ENCODE results near the gene PAX7.
"Not testable (repeated sequence)": the region's sequence is repeated elsewhere in the genome, so short reads cannot be mapped to it uniquely, and the experiment has no call there.

PAX7 gene

DNA sequence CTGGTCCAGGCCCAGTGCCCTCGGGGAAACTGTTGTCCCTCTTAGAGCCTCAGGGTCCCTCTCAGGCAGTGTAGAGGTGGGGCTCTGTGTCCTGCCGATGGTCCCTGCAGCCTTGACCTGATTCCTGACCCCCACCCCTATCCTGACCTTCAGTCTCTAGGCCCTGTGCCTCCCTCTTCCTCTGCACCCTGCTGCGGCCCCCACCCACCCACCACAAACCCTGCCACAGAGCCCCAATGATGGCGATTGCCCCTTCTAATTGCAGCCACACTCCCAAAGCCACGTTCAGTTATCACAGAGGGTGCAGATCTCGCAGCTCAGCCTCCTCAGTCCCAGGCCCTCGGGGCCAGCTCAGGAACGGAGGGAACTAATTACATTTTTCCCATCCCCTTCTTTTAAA lies 99.7 kb downstream of the PAX7 start:
- DNase-seq (ENCODE audit: low read depth in 2 of 2): no peak

DNA sequence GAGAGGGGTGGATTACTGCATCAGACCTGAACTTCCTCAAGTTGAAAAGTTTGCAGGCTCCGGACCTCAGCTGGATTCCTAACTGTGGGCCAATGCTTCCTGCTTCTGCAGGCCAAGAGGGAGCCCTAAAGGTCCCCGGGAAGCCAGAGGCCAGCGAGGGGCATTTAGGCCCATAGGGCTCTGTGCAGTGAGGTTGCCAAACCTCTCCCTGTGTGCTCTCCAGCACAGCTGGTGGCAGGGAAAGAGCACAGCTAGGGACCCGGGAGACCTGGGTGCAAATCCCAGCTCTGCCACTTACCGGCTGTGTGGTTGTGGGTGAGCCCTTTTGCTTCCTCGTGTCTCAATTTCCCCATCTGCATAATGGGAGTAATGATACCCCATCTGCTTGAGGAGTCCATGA lies 100.5 kb downstream of the PAX7 start:
- DNase-seq (ENCODE audit: low read depth in 2 of 2): no peak

DNA sequence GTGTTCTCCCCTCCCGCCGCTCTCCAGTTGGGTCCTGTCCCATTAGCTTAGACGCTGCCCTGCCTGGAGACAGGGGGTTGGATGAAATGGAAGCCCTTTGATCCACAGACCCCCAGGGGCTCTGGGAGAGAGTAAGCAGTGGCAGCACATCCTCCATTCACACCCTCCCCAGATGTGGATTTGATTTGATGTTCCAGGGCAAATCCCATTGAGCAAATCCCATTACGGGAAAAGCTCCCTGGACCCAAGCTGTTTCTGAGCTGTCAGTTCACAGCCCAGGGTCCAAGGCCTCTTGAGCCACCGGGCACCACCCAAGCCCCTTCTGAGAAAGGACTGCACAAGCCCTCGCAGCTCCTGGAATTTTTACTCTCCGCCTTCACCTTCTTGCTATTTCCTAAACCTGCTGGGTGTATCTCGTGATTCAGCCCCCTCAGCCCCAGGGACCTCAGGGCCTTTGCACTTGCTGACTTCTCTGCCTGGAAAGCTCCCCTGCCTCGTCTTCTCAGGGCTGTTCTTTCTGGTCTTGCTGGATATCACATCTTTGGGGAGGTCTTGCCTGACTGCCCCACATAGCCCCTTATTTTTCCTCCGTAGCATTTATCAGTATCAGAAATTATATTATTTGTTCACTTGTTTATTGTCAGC lies 101.1 kb downstream of the PAX7 start:
- DNase-seq (ENCODE audit: low read depth in 2 of 2): no peak

DNA sequence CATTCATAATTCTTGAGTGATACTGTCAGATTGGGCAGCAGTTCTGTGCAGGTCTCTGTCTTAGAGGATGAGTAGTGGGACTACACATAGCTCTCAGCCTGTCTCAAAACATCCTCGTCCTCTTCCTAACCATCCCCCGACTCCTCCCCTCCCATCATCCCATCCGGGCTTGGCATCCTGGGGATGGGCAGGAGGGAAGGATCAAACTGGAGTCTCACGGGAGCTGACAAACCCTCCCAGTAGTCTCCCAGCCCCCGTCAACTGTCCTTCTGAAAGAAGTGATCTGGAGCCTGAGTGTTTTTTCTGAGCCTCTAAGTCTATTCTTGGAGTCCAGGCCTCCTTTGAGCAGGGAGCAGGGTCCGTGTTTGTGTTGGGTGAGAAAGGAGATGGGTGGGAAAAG lies 102.0 kb downstream of the PAX7 start:
- no peak for DNase-seq (ENCODE audit: low read depth in 2 of 2)

DNA sequence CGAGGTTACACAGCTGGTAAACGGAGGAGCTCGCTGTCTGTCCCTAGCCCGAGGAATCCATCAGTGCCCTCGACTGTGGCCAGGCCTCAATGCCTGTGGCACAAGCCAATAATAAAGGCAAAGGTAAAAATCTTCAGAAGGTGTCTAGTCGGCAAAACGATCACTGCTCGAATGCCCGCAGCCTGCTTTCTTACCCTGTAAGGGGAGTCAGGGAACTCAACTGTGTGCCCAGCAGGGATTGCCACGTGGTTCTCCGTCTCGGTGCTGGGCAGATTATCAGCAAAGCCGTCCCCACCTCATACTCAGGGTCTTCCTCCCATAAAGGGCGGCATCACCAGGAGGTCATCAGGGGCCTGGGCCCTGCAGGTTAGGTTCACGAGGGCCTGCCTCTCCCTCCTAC lies 103.4 kb downstream of the PAX7 start:
- DNase-seq (ENCODE audit: low read depth in 2 of 2): no peak

DNA sequence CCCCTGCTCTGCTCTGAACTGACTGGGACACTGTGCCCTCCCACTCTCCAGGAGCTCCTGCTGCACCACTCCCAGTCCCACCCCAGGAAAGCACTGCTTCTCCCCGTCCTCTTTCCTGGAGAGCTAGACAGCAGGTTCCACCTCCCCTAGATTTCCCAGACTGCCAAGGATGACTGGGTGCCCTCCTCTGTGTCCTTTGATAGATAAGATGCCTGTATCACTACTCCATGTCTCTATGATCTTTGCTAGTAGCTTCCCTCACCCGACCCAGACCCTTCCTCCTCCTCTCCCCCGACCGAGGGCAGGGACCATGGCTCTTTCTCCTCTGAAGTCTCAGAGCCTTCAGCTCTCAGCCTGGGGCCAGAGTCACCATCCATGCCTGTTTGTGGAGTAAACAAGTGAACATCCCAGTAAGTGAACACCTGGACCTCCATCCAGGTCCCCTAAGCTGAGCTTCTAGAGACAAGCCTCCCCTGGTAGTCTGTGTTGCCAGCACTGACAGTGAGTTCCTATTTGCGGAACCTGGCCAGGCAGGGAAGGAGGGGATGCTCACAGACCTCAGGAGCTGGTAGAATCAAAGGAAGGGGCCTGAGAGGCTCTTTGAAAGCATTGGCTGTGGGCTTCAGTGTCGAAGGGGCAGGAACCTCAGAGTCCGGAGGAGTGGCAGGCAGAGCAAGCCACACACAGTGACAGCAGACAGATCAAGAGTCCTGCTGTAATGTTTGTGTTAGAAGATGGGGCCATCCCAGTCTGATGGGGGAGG lies 104.0 kb downstream of the PAX7 start:
- DNase-seq (ENCODE audit: low read depth in 2 of 2): no peak

DNA sequence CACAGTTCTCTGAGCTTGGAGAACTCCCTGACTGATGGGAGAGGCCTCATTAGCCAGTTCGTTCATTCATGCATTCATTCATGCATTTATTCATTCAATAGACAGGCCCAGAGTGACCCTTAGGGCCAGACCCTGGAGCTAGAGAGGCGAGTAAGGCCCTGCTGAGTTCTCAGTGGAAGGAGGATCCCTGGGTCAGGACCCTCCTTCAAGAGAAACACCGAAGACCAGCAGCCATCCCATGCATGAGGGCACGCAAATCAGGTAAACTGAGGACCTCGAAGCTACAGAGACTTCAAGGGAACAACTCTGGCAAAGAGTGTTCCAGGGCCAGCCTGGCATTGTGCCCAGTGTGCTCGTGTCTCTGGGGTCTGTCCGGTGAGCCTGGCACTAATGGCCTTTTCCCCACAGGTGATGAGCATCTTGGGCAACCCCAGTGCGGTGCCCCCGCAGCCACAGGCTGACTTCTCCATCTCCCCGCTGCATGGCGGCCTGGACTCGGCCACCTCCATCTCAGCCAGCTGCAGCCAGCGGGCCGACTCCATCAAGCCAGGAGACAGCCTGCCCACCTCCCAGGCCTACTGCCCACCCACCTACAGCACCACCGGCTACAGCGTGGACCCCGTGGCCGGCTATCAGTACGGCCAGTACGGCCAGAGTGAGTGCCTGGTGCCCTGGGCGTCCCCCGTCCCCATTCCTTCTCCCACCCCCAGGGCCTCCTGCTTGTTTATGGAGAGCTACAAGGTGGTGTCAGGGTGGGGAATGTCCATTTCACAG lies 104.8 kb downstream of the PAX7 start:
- no peak for DNase-seq (ENCODE audit: low read depth in 2 of 2)

DNA sequence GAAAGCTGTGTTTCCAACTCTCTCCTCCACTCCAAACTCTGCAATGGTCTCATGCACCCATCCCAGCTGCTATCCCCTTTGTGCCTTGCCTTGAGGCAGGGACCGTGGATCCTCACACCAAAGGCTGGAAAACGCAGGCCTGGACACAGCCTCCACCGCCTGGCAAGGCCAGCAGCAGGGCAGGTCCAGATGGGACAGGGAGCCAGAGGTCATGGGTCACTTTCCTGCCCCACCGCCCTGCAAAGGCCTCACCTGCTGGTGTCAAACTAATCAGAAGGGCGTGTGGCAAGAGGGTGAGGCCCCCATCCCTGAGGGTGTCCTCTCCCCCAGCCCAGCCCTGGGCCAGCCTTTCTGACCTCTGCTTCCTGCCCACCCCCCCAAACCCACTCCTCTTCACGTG lies 106.3 kb downstream of the PAX7 start:
- DNase-seq (ENCODE audit: low read depth in 2 of 2): no peak

DNA sequence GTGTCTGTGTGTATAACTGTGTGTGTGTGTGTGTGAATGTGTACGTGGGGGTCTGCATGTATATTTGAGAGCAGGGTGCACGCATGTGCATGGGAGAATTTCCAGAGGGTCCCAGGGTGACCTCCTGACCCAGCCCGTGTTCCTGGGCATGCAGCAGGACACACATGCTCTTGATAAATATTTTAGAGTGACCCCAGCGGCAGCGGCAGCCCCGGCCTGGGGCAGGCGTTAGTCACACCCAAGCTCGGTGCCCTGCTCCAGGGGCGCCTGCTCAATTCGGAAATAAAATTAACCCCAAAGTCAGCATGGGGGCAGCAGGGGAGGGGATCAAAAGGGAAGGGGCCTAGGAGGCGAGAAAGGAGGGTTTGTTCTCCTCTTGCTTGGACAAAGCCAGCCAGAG lies 107.5 kb downstream of the PAX7 start:
- DNase-seq (ENCODE audit: low read depth in 2 of 2): no peak

DNA sequence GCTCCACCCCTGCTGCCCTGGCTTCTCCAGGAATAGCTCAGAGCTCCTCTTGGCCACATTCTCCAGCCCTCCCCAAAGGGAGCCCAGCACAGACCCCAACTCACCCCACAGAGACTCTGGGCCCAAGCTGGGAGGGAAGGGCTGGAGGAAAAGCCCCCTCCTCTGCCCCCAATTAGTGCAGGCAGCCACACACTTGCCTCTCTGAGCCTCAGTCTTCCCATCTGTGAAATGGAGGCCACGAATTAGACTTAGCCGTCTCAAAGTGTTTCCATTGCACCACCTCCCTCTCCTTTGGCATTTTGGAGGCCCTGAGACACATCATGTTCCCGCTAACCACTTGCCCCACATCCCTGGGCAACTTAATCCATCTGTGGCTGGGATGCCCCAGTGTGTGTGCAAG lies 108.0 kb downstream of the PAX7 start:
- DNase-seq (ENCODE audit: low read depth in 2 of 2): no peak

DNA sequence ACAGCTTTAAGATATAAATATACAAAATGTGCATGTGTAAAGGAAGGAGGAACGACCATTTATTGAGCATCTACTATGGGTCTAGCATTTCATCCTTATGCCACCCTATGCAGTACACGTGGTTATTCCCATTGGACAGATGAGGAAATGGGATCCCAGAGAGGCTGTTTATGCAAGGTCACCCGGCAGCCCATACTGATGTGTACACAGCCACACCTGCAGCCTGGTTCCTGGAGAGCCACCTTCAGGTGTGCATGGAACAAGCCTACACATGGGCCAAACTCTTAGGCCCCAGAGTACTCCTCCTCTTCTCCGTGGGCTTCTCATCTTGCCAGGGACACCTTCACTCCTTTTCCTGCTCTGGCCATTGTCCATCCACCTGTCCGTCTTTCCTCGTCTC lies 108.8 kb downstream of the PAX7 start:
- no peak for DNase-seq (ENCODE audit: low read depth in 2 of 2)

DNA sequence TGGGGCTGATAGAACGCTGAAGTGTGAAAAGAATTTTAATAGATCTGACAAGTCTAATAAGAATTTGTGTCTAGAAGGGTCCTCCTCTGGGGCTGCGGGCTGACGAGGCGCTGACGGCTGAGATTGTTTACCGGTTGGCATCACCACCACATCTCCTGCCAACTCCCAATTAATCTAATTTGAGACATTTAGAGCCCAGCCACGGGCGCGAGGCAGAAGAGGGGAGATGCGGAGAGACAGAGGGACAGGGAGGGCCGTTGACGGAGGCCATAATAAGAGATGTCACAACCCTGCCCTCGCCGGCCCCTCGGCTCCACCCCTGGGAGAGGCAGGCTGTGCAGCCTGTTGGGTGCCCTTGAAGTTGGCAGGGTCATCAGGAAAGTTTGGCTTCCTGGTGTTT lies 109.3 kb downstream of the PAX7 start:
- DNase-seq (ENCODE audit: low read depth in 2 of 2): no peak

DNA sequence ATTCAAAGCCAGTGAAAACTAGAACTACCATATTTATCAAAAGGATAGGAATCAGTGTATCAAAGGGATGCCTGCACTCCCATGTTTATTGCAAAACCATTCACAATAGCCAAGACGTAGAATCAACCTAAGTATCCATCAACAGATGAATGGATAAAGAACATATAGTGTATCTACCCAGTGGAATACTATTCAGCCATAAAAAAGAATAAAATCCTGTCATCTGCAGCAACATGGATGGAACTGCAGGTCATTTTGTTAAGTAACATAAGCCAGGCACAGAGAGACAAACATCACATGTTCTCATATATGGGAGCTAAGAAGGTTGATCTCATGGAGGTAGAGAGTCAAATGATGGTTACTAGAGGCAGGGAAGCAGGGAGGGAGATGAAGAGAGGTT lies 110.0 kb downstream of the PAX7 start:
- no peak for DNase-seq (ENCODE audit: low read depth in 2 of 2)

DNA sequence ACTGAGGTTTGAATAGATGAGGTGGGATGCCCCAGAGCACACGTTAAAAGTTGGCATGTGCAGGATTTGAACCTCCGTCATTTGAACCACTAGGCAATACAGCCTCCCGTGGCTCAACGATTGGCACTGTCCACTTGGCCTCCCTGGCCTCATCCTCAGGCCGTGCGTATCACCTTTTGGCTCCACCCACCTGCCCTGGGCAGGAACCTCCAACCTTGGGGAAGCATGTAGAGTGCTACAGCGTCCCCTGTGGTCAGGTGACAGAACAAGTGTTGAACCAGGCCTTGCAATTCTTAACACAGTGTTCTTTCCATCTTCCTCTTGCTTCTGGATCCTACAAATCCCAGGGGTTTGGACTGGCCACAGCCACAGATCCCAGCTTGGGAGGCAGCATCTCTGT lies 112.6 kb downstream of the PAX7 start:
- no peak for DNase-seq (ENCODE audit: low read depth in 2 of 2)

DNA sequence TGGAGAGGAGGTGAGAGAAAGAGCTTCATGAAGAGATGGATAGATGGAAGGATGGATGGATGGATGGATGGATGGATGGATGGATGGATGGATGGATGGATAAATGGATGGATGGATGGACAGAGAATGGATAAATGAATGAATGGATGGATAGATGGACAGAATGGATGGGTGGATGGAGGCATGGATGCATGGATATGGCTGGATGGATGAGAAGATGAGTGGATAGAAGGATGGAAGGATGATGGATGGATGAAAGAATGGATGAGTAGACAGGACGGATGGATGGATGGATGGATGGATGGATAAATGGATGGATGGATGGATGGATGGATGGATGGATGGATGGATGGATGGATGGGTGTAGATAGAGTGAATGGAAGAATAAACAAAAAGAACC lies 113.7 kb downstream of the PAX7 start:
- DNase-seq (ENCODE audit: low read depth in 2 of 2): not testable (repeated sequence)

DNA sequence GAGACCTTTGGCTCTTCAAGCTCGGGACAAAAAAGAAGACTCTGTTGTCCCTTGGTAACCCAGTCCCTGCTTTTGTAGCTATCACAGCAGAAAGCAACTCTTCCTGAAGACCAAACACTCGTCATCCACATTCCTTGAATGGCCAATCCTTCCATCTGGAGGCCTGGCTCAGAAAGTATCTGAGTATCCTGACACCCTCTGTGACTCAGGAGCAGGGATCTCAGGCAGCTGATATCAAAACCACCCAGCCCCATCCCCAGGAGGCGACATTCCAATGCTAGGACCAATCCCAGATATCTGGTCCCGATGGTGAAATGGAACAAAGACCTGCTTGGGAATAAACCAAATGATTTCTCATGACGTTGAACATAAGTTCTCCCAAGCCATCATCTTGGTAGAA lies 116.3 kb downstream of the PAX7 start:
- no peak for DNase-seq (ENCODE audit: low read depth in 2 of 2)

DNA sequence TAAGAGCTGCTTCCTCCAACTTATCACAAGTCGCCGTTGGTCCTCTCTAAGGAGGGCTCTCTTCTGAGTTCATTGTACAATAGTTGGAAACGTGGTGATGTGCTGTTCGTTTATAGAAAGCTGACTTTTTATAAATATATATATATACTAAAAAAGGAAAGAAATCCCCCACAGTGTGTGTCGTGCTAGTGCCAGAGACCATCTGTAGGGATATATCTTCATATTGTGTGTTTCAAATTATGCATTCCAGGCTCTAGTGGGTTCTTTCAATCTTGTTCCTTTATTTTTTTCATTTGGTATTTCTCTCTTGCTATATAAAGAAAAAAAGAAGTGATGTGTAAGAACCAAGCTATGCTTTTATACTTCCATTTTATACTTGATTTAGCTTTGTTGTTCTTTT lies 117.0 kb downstream of the PAX7 start:
- no peak for DNase-seq (ENCODE audit: low read depth in 2 of 2)

DNA sequence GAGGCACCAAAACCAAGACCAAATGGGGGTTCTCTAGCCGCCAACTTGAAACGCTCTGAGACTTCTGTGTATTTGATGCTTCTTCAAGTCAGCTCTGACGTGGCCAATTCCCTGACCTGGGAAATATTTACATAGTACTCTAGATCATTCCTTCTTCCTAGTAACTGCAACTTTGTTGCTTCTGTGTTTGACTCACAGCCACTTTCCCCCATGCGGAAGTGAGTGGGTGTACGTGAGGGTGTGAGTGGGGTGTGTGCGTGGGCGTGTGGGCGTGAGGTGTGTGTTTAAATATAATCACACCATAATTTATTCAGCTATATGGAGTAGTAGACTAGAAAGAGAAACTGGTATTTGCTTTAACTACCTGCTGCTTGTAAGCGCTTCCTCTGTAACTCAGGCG lies 117.8 kb downstream of the PAX7 start:
- DNase-seq (ENCODE audit: low read depth in 2 of 2): no peak

DNA sequence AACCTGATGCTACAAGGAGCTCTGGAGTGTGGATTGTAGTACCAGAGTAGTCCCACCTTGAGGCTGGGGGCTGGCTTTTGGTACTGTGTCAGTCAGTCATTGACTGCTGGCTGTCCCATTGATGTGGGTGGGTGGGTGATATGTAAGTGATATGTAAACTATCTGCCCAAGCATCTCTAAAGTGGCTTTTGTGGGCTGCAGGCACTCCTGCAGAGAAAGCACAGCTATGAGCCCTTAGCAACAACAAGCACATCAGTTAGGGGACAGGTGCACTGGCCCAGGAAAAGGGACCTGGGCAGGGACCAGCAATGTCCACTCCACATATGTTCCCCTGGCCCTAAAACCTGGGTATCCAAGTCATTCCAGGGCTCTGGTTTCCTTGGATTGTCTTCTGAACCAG lies 118.9 kb downstream of the PAX7 start:
- no peak for DNase-seq (ENCODE audit: low read depth in 2 of 2)

DNA sequence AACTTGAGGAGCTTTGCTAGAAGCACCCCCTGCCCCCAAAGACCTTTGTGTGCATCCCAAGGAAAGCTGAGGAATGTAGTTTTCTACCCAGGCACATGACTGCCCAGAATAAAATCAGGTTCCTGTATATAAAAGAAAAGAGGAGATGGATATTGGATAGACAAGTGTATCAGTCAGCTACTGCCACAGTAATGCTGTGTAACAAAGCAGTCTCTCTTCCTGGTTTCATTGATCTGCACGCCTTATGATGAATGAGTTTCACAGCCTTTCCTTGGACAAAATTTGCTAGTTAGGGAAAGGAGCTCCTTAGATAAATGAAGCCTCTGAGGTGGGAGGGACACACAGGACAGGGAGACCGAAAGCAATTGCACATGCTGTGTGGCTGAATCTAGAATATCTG lies 120.0 kb downstream of the PAX7 start:
- no peak for DNase-seq (ENCODE audit: low read depth in 2 of 2)

DNA sequence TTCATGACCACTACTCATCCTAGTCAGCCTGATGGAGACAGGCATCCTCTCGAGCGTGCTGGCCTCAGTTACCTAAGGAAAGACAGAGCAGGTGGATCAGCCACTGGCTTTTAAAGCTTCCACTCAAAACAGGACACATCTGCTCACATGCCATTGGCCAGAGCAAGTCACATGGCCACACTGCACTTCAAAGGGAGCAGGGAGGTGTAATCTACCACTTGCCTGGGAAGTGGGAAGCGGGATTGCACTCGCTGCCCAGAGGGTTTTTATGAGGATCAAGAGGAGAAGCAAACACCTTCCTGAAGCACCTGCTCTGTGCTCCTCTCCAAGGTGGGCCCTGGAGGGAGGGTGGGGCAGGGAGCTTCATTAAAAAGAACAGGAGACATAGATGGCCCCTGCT lies 120.8 kb downstream of the PAX7 start:
- DNase-seq (ENCODE audit: low read depth in 2 of 2): no peak

DNA sequence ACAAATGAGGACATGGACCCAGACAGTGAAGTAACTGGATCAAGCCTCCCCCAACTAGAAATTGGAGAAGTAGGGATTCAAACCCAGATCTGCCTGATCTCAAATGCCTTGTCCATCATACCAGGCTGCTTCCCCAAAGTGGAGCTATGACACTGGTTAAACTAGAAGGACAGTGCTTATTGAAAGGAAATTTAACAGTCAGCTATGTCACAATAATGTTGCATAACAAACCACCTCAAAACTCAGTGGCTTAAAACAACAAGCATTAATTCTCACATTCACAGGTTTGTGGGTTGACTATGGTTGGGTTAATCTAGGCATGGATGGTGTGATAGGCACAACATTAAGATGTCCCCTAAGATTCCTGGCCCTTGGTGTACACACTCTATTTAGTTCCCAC lies 121.8 kb downstream of the PAX7 start:
- DNase-seq (ENCODE audit: low read depth in 2 of 2): no peak

DNA sequence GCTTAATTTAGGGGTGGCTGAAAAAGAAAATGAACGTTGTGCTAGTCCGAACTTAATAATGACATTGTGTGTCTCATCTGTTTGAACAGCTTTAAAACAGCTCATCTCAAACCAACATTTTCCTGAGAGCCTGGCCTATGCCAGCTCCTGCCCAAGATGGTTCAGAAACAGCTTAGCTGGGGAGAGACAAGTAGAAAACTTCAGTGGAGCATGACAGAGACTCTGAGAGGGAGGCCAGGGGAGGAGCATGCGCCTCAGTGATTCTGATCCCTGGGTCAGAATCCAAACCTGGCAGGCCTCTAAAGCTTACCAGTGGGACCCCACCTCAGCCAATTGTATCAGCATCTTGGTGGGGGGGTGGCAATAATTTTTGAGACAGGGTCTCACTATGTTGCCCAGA lies 129.5 kb downstream of the PAX7 start:
- DNase-seq (ENCODE audit: low read depth in 2 of 2): no peak
